ENCODE results near the gene FNBP1.

- no peak for TF ChIP-seq SALL2 (tag by site-specific recombination; IDR thresholded peaks at IDR 0.05; ENCODE audit: borderline replicate concordance)
- no peak for TF ChIP-seq CTCF (tag by site-specific recombination; IDR thresholded peaks at IDR 0.05)
- TF ChIP-seq ZNF175 (tag by site-specific recombination; IDR thresholded peaks at IDR 0.05): no peak
Observed at GRCh38 chr9:129908906-129909305, 134.1 kb downstream of the FNBP1 start.
